HG02798 (cell line): ENCODE results near the gene SF3B6.
"Not testable (repeated sequence)": the region's sequence is repeated elsewhere in the genome, so short reads cannot be mapped to it uniquely, and the experiment has no call there.

Source experiments
- ATAC-seq: cut with Tn5 transposase; IDR thresholded peaks from one replicate; pipeline ENCODE4 v1.9.1; 2021; ENCODE audit warnings: mild to moderate bottlenecking; ENCODE audit not compliant: unreplicated experiment, poor library complexity

The SF3B6 gene

DNA sequence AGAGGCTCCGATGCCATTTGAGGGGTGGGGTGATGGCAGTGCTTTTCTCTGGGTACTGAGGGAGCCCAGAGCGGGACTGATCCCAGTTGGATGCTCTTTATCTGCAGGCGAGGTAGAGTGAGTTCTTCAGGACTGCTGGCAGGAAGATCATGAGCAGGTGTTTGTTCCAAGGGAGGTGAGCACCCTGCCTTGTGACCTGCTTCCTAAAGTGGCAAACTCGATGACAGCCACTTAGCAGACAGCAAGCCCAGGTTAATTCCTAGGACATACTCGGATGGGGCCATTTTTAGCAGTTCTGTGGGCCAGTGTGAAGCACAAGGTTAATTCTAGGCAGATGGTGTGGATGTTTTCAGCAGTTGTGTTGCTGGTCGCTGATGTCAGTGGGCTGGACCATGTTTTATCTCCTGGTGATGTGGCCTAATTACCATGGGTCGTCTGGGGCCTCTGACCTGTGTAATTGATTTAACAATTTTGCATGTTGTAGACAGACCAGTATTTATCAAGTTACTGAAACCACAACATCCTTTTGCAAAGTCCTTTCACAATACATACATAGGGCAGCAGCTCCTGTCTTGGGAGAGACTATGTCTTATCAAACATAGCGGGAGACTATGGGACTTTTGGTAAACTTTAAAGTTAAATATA, 21.6 kb downstream of the SF3B6 start:
- no peak for ATAC-seq

DNA sequence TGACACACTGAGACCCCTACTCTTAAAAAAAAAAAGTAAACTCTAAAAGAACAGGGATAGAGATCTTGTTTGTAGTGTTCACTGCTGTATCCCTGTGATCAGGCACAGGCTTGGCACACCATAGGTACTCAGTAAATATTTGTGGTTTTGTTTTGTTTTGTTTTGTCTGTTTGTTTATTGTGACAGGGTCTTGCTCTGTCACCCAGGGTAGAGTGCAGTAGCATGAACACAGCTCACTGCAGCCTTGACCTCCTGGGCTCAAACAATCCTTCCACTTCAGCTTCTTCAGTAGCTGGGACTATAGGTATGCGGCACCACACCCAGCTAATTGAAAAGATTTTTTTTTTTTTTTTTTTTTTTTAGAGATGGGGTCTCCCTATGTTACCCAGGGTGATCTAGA, 23.2 kb downstream of the SF3B6 start:
- ATAC-seq, result no peak

DNA sequence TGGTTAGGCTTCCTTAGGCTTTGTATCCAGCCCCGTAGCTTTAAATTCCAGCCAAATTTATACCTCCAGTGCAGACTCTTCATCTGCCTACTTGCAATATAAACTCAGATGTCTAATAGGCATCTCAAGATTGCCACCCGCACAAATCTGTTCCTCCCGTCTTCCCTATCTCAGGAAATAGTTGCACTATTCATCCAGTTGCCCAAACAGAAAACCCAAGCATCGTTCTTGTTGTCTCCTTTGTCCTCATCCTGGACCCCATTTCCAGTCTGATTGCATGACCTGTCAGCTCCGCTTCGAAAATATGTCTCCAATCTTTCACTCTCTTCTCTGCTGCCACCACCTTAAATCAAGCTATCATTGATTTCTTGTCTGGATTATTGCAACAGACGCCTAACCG, 24.3 kb downstream of the SF3B6 start:
- no peak for ATAC-seq

DNA sequence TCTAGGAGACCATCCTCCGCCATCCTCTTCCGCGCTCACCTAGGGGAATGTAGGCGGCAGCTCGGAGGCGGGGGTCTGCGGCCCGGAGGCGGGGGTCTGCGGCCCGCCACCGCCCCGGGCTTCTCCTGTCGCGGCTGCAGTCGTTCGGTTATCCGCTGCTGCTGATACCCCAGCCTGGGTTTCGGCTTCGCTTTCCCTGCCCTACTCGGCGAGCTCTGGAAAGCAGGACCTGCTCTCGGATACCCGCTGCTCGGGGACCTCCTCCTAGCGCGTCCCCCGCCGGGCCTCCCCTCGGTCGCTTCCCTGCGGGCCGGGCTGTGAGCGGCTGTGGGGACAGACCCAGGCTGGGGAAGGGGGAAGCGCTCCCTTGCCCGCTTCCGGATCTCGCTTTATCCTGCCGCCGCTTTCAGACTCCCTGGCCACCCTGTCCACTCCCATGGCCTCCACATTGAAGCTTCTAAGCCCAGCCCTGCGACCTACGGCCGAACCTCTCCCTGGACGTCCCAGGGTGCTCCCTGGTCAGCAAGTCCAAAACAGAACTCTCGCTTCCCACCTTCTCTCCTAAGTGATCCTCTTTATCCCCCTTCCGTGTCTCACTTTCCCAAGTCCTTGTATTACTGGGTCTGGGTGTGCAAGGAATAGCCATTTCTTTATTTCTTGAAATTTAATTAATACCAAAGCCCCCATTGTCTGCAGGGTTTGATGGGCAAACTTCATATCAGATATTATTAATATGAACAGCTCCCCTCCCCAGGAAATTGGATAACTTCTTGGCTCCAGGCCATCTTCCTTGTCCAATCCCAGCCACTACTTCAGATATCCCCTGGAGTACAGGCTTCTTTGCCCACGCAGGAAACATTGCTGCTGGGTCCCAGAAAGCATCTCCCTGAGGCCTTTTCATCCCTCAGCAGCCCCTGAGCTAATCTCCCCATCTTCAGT, 25.8 kb downstream of the SF3B6 start:
- no peak for ATAC-seq

DNA sequence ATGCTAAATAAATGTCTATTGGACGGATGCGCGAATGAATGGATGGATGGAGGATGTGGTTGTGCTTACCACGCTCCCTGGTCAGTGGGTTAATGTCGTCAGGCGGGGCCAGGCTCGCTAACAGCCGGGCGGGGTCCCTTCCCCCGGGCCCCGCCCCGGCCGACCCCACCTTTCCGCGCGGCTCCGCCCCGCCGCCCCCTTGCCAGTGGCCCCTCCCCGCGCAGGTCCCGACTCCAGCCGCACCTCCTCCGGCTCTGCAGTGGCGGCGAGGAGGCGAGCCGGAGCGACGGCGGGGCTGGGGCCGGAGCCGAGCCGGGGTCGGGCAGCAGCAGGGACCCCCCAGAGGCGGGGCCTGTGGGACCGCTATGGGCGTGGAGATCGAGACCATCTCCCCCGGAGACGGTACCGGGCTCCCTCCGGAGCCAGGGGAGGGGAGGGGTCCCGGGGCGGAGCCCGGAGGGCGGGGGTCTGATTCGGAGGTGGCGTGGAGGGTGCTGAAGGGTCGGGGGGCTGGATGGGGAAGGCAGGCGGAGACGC, 26.6 kb downstream of the SF3B6 start, which contains the start of gene FKBP1B:
TSS of gene FKBP1B (plus strand) at position 257 of the 537 bp plus-strand sequence. CDS start at position 366, 109 bp downstream.
- peak; percentile 19 for ATAC-seq

DNA sequence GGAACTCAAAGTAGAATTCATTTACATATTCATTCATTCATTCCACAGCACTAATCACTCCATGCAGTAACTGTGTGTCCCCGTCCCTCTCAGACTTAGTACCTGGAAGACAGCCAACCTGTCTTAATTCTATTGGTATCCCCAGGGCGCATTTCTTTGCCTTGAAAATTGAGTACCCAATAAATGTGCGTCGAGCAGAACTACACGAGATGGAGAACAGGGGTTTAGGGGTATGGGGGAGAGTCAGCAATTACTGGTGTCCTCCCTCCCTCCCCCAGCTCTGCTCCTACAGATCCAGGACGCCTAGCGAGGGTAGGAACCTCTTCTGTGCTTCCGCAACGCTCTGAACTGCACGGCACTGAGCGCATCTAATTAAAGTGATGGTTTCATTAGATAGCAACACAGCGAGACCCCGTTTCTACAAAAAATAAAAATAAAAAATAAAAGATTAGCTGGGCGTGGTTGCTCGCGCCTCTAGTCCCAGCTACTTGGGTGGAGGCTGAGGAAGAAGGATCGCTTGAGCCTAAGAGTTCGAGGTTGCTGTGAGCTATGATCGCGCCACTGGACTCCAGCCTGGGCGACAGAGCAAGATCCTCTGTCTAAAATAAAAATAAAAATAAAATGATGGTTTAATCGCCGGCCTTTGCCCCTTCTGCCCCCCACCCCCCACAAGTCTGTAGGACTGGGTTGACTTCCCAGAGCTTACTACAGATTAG, 27.2 kb downstream of the SF3B6 start:
- no peak for ATAC-seq

DNA sequence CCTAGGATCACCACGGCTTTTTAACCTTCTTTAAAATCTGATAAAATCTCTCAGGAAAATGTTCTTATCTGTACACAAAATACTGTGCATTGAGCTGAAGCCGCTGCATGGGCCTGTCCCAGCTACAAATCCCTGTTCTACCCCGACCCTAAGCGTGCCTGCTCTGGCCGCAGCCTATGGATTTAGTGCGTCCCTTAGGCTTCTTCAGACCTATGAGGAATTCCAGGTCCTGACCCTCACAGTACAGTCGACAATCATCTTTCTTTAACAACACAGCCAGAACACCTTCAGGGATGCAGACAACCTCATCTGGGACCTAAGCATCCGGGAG, 28.5 kb downstream of the SF3B6 start:
- no peak for ATAC-seq

DNA sequence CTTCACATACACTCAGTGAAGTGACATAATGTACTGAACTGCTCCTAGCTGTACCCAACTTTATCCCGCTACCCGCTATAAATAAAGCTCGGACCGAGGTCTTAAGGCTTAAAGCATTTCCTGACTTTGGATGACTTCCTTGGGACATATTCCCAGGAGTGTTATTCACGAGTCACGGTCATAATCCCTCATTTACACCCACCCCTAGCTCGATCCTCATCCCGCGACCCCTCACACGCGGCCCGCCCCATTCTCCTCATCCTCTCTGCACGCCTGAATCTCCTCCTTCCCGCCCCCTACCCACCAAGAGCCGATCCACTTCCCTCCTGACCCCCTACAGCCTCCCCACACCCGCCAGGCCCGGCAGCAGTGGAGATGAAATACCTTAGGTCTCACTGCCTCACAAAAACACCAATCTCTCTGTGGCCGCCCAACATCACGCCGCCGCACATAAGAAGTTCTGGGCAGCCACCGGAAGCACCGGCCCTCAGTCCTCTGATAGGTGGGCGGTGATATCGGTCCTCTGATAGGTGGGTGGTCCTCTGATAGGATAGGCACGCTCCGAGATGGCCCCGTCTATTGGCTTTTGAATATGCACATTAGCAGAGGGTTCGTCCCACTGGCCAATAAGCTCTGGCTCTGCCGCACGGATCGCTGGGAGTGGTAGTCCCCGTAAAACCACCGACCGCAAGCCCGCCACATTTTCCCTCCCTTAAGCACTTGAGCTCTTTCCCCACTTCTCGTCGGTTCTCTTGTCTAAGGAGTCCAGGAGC, 29.0 kb downstream of the SF3B6 start, which contains the start of gene WDCP:
TSS of gene WDCP (minus strand) at position 462 of the 773 bp plus-strand sequence. CDS start 7,897 bp downstream, outside the sequence.
- ATAC-seq, result peak; percentile 99

DNA sequence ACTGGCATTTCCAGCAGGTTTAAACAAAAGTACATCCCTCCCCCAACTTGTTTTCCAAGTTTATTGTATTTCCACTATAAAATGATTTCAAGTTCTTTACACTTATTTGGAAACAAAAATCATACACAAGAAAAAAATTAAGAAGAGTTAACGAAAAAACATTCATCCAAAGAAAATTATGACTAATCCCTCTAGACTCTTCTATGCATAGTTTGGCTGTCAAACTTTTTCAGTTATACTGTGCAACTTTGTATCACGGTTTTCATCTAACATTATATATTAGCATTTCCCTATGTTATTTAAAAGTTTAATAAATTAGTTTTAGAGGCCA, 29.6 kb downstream of the SF3B6 start:
- no peak for ATAC-seq

DNA sequence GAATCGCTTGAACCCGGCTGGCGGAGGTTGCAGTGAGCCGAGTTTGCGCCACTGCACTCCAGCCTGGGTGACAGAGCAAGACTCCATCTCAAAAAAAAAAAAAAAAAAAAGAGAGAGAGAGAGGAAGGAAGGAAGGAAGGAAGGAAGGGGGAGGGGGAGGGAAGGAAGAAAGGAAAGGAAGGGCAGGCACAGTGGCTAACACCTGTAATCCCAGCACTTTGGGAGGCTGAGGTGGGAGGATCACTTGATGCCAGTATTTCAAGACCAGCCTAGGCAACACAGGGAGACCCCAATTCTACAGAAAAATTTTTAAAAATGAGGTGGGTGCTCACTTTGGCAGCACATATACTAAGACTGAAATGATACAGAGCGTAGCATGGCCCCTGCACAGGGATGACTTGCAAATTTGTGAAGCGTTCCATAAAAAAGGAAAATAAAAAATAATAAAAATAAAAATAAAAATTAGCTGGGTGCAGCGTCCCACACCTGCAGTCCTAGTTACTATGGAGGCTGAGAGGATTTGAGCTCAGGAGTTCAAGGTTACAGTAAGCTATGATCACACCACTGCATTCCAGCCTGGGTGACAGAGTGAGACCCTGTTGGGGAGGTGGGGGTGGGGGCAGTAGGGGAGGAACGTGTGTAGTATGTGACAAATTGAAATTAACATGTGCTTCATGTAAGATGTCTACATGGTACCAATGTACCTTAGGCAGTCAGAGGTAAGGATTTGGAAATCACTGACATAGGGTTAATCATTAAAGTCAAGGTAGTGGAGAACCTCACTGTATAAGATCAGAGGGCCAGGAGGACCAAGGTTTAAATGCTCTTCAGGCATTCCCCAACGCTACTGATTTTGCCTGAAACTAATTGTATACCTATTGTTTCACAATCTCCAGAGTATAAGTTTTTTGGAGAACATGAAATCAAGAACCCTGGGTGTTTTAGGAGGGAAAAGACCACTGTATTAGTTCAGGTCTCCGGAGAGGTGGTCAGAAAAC, 30.3 kb downstream of the SF3B6 start:
- no peak for ATAC-seq

DNA sequence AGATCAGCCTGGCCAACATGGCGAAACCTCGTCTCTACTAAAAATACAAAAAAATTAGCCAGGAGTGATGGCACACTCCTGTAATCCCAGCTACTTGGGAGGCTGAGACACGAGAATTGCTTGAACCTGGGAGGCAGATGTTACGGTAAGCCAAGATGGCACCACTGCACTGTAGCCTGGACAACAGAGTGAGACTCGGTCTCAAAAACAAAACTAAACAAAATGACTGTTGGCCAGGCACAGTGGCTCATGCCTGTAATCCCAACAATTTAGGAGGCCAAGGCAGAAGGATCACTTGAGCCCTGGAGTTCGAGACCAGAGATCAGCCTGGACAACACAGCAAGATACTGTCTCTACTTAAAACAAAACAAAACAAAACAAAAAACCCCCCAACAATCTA, 33.0 kb downstream of the SF3B6 start:
- not testable (repeated sequence) for ATAC-seq

DNA sequence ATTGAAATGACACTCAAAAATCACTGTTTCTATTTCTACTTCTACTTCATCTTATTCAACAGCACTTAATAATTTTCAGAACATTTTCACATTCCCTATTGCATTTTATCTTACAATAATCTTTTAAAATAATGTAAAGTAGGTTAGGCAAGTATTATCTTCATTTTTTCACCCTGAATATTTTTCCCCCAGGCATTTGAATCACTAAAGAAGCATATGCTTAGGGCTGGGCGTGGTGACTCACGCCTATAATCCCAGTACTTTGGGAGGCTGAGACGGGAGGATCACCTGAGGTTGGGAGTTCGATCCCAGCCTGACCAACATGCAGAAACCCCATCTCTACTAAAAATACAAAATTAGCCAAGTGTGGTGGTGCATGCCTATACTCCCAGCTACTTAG, 35.6 kb downstream of the SF3B6 start:
- no peak for ATAC-seq

DNA sequence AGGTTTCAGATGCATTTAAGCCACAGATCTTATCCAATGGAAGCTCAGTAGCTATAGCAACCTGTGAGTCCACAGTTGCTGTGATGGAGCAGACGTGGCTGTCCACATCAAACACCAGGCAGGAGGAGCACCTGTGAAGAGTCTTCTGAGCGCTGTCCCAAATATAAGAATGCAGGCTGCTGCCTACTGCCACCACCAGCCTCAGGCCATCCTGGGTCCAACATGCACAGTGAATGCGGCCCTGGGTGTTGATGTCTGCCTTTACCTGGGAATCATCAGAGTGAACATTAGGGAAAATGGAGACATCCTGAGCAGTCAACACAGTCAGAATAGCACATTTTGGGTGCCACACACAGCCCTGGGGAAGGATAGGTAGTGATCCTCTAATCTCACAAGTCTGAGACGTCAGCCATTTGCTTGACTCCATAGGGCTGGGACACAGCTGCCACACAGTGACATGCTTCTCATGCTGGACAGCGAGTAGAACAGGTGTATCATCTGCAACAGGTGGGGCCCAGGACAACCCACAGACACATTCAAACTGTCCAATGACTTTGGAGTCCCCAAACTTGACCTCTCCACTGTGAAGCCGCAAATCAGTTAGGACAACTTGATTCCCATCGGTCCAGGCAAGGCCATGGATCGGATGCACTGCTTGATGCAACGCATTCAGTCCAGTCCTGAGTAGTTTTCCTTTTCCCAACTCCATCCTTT, 37.2 kb downstream of the SF3B6 start:
- no peak for ATAC-seq

DNA sequence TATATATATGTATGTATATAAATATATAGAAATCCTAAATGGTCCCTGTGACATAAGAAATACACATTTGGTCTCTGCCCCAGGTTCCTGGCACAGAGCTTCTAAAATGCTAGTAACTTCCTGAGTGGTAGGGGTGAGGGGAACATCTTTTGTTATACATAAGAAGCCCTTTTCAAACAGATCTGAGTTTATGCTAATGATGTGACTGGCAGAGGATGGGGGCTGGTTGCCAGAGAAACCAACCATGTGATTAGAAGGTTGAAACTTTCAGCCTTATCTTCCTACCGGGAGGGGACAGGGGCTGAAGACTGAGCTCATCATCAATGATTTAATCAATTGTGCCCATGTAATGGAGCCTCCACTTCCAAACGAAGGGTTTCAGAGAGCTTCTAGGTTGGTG, 49.9 kb downstream of the SF3B6 start:
- no peak for ATAC-seq

DNA sequence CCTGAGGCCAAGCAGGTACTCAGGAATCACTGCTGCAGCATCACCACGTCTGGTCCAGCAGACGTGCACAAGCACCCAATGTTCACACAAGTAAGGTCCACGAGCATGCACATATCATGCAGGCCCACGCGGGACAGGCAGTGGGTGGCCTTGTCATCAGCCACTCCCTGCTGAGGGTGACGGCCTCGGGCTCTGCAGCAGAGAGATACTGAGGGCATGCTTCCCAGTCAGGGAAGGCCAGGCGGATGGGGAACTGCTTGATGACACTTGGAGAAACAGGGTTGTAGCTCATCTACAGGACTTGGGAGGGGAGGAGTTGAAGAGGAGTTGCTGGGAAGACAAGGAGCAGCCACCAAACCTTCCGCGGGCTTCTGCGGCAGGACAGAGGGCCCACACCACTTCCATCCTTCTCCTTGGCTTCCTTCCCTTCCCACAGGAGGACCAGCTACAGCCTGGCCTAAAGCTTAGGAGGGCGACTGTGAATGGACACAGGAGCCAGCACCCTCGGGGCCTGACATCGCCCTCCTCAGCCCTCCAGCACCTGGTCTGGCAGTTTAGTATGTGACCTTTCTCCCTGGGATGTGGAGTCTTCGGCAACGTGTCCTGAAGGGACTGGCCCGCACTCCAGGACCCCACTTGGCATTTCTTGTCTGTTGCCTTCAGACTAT, 51.0 kb downstream of the SF3B6 start:
- no peak for ATAC-seq

DNA sequence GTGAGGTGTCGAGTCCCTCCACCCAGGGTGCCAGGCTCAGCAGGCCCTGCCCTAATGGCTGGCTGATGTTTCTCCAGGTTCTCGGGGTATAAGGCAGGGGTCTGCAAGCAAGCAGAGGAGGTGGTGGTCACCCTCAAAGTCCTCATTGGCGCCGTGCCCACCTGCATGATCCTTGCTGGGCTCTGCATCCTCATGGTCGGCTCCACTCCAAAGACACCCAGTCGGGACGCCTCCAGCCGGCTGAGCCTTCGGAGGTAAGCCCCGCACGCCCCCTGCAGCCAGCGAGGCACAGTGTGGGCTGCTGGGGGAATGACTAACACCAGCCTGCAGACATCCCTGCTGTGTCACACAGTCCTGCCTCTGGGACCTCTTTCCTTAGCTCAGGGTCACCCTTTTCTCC, 52.1 kb downstream of the SF3B6 start:
- no peak for ATAC-seq

DNA sequence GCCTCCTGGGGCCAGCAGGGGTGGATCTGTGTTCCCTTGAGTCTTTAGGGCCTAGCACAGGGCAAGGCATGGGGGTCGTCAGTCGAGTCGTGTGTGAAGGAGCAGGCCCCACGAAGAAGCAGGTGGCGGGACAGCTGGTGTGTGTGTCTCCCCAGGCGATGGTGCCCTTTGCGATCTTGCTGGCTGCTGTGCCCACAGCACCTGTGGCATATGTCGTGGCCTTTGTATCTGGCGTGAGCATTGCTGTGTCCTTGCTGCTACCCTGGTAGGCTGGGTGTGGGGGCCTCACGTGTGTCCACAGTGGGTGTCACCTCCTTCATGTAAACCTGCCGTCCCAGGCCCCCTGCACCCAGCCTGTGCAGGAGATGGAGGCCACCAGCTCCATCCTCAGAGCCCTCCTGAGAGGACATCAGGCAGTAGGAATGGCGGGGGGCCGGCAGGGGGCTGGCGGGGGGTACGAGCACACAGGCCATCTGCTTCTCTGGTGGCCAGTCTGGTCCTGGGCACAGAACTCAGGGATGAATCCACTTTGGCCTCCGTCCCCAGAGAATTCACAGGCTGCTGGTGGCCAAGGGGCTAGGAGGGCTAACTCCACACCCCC, 53.1 kb downstream of the SF3B6 start:
- ATAC-seq, result no peak
